ENCODE data around the gene TBC1D3D.
"Not testable (repeated sequence)": the region's sequence is repeated elsewhere in the genome, so short reads cannot be mapped to it uniquely, and the experiment has no call there.

Gene TBC1D3D

GRCh38 chr17:38003676-38004075 is at the start of gene TBC1D3D:
TBC1D3D (plus strand) TSS chr17:38003976; CDS start chr17:38005561, 1,585 bp downstream.
- DNase-seq: not testable (repeated sequence)

DNA sequence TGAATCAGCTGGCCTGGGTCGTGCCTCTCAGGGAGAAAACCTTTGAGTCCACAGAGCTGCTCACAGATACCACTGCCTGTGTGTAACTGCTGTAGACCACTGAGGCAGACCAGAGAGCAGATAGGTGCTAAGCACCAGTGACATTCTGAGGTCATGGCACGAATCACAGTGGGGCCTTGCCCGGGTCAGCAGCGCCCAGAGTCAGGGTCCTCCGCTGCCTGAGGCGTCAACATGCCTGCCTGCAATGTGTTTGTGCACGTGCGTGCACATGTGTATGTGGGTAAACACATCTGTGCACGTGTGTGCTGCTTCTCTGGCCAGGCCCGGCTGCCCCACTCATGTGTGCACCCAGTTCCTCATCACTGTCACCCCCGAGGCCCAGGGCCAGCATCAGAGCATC is 14.8 kb upstream of the TBC1D3D start, which contains the start of gene TBC1D3L:
TBC1D3L (minus strand) TSS at position 101 of the 400 bp plus-strand sequence. CDS start 1,540 bp downstream, outside the sequence.
- not testable (repeated sequence) for DNase-seq
